SU-DHL-6 (cell line): ENCODE results near the gene SFT2D3.

Experiments used
- H2AFZ ChIP-seq: fragments of 200-600 bp; sonication (generic); 2 replicates; pipeline ENCODE4 v1.6.1; 2014; ENCODE audit warnings: low read depth, mild to moderate bottlenecking, moderate library complexity, mixed read lengths, antibody characterized with exemption, low read length; ENCODE audit not compliant: severe bottlenecking
- H3F3A ChIP-seq: fragments of 200-600 bp; shearing (Covaris generic); 2 replicates; pipeline ENCODE4 v1.6.0; 2016; ENCODE audit warnings: antibody characterized with exemption, mild to moderate bottlenecking; ENCODE audit not compliant: insufficient read depth
- H3K27ac ChIP-seq: fragments of 200-600 bp; sonication (generic); 2 replicates; pipeline ENCODE4 v1.5.1; 2016; ENCODE audit warnings: low read depth, mild to moderate bottlenecking, low read length, moderate library complexity, mixed read lengths
- H3K27me3 ChIP-seq: fragments of 200-600 bp; sonication (generic), shearing (Covaris generic); 2 replicates; pipeline ENCODE4 v1.6.0; 2014; ENCODE audit warnings: mild to moderate bottlenecking, low read length
- H3K36me3 ChIP-seq: fragments of 200-600 bp; sonication (generic); 2 replicates; pipeline ENCODE4 v1.6.1; 2014; ENCODE audit warnings: mild to moderate bottlenecking, low read length, mixed read lengths
- H3K4me2 ChIP-seq: fragments of 300-600, 200-600 bp; shearing (Covaris generic), sonication (generic); 2 replicates; pipeline ENCODE4 v1.6.0; 2014; ENCODE audit warnings: low read length, low read depth, mild to moderate bottlenecking; ENCODE audit not compliant: poor library complexity, severe bottlenecking
- H3K4me3 ChIP-seq: fragments of 200-600 bp; sonication (generic); 2 replicates; pipeline ENCODE4 v1.5.1; 2014; ENCODE audit warnings: antibody characterized with exemption, low read length, mild to moderate bottlenecking, mixed read lengths; ENCODE audit not compliant: insufficient read depth, poor library complexity, severe bottlenecking
- H3K79me2 ChIP-seq: fragments of 200-600 bp; sonication (generic); 2 replicates; pipeline ENCODE4 v1.6.1; 2014; ENCODE audit warnings: mild to moderate bottlenecking, low read length, moderate library complexity; ENCODE audit not compliant: insufficient read depth
- H3K9ac ChIP-seq: fragments of 200-600 bp; sonication (generic); 2 replicates; pipeline ENCODE4 v1.7.0; 2014; ENCODE audit warnings: mild to moderate bottlenecking, low read length
- H3K9me2 ChIP-seq: fragments of 200-600 bp; sonication (generic); replicated peaks from 2 replicates; pipeline ENCODE4 v1.6.1; 2014; ENCODE audit warnings: low read length; ENCODE audit not compliant: insufficient read depth
- H3K9me3 ChIP-seq: fragments of 200-600 bp; sonication (generic); 2 replicates; pipeline ENCODE4 v1.6.1; 2014; ENCODE audit warnings: low read length, mixed read lengths; ENCODE audit not compliant: insufficient read depth
- H4K20me1 ChIP-seq: fragments of 200-600 bp; sonication (generic); 2 replicates; pipeline ENCODE4 v1.6.1; 2014; ENCODE audit warnings: low read depth, mild to moderate bottlenecking, antibody characterized with exemption, low read length, moderate library complexity, mixed read lengths
- CTCF ChIP-seq: fragments of 200-600 bp; sonication (generic); IDR thresholded peaks from one replicate; pipeline ENCODE4 v1.5.1; 2017; ENCODE audit warnings: antibody characterized with exemption, mild to moderate bottlenecking, low read length, moderate library complexity; ENCODE audit not compliant: insufficient read depth, poor library complexity, severe bottlenecking
- EZH2phosphoT487 ChIP-seq: fragments of 200-600 bp; sonication (generic), shearing (Covaris generic); conservative IDR thresholded peaks from 2 replicates; pipeline ENCODE4 v1.6.1; 2018; ENCODE audit warnings: mild to moderate bottlenecking, antibody characterized with exemption, low read length, moderate library complexity, mixed read lengths

SFT2D3 gene

GRCh38 chr2:127670055-127670956 is 31.0 kb upstream of the SFT2D3 start:
- no peaks in the 10 kb centered on the region for H3K27me3 ChIP-seq

GRCh38 chr2:127670957-127671290 is 30.4 kb upstream of the SFT2D3 start:
- no peak for TF ChIP-seq CTCF
- no peak for TF ChIP-seq EZH2phosphoT487
- no peaks in the 10 kb centered on the region for H4K20me1 ChIP-seq
- no peaks in the 10 kb centered on the region for H3F3A ChIP-seq
- no peaks in the 10 kb centered on the region for H3K36me3 ChIP-seq
- no peak overlapping the region for H3K4me2 ChIP-seq
- H3K9me2 ChIP-seq, result no peaks in the 10 kb centered on the region
- no peaks in the 10 kb centered on the region for H3K79me2 ChIP-seq
- H3K27ac ChIP-seq, result no peak overlapping the region
- H3K9ac ChIP-seq, result no peak overlapping the region
- no peak overlapping the region for H3K4me3 ChIP-seq
- no peak overlapping the region for H2AFZ ChIP-seq
- H3K9me3 ChIP-seq, result no peaks in the 10 kb centered on the region
- H3K27me3 ChIP-seq, result no peaks in the 10 kb centered on the region

More at GRCh38 chr2:127670055-127670956, 31.0 kb upstream of the SFT2D3 start:
- Histone ChIP-seq H3K4me2 (no peak overlapping the region), H3K79me2 (no peaks in the 10 kb centered on the region), H2AFZ (no peak overlapping the region), H3K9ac (no peak overlapping the region), H3F3A (no peaks in the 10 kb centered on the region), H3K4me3 (no peak overlapping the region), H3K27ac (no peak overlapping the region), H3K36me3 (no peaks in the 10 kb centered on the region), H3K9me2 (no peaks in the 10 kb centered on the region), H3K9me3 (no peaks in the 10 kb centered on the region), H4K20me1 (no peaks in the 10 kb centered on the region)
- TF ChIP-seq CTCF (no peak), EZH2phosphoT487 (no peak)

GRCh38 chr2:127671557-127672302 is 29.6 kb upstream of the SFT2D3 start:
- no peaks in the 10 kb centered on the region for H3K27me3 ChIP-seq
- no peaks in the 10 kb centered on the region for H3K9me2 ChIP-seq
- no peaks in the 10 kb centered on the region for H3K79me2 ChIP-seq
- no peaks in the 10 kb centered on the region for H3K9me3 ChIP-seq
- H3F3A ChIP-seq, result no peaks in the 10 kb centered on the region
- no peak overlapping the region for H3K27ac ChIP-seq
- H3K36me3 ChIP-seq, result no peaks in the 10 kb centered on the region
- H2AFZ ChIP-seq, result no peak overlapping the region
- no peak overlapping the region for H3K4me3 ChIP-seq
- no peak overlapping the region for H3K9ac ChIP-seq
- H4K20me1 ChIP-seq, result no peaks in the 10 kb centered on the region
- TF ChIP-seq EZH2phosphoT487 (no peak), CTCF (no peak)
- no peak overlapping the region for H3K4me2 ChIP-seq
